ENCODE data around the gene ST6GALNAC3. TPM values are rescaled to one million over a fixed set of nuclear protein-coding genes. Genes with fewer than 3 reads are reported as not detected.

ST6GALNAC3 gene
- polyA plus RNA-seq, 1 donor (not counting 4 experiments of a cell fraction or from before 2014, with no cell fraction given), result 0.08 TPM

GRCh38 chr1:76147917-76148316 is 73.4 kb downstream of the ST6GALNAC3 start:
- dilution Hi-C loops (cut with MboI; ENCODE audit: extremely low pct_ligation_motif_present, low sequenced_read_pairs), result no loop called here
- no peak overlapping the region for H3K4me3 ChIP-seq (ENCODE audit: control insufficient read depth in 2 of 3, extremely low read depth in 1 of 3, insufficient read depth in 2 of 3, low read depth in 1 of 3, low read length in 3 of 3)
- no peaks in the 10 kb centered on the region for H3K36me3 ChIP-seq (ENCODE audit: control insufficient read depth in 2 of 2, extremely low read depth in 1 of 2, insufficient read depth in 2 of 2, low read length in 2 of 2)
- no peak overlapping the region for H3K4me2 ChIP-seq (ENCODE audit: control insufficient read depth, extremely low read depth, insufficient read depth, low read depth, low read length)
- TF ChIP-seq EZH2 (IDR thresholded peaks at IDR 0.05; ENCODE audit: low read length) (no peak), CTCF (optimal IDR thresholded peaks at IDR 0.05 in 1 of 3, IDR thresholded peaks at IDR 0.05 in 1 of 3, conservative IDR thresholded peaks at IDR 0.05 in 1 of 3; ENCODE audit: extremely low read depth in 1 of 3, insufficient read depth in 2 of 3, low read length in 3 of 3) (no peak)
- no peaks in the 10 kb centered on the region for H3K9me3 ChIP-seq (ENCODE audit: control insufficient read depth, low read depth, low read length)
- no peaks in the 10 kb centered on the region for H3K9me1 ChIP-seq (ENCODE audit: control insufficient read depth, extremely low read depth, insufficient read depth, low read length)
- no peak overlapping the region for H3K9ac ChIP-seq (ENCODE audit: control insufficient read depth, extremely low read depth, insufficient read depth, low read length)
- H3K27me3 ChIP-seq (ENCODE audit: control insufficient read depth, extremely low read depth, insufficient read depth, low read length), result no peaks in the 10 kb centered on the region
- H3K79me2 ChIP-seq (ENCODE audit: control insufficient read depth, insufficient read depth, low read length), result no peaks in the 10 kb centered on the region
- H3K27ac ChIP-seq (ENCODE audit: control insufficient read depth, insufficient read depth, low read length), result no peak overlapping the region
- no peak for FAIRE-seq
- H3K4me1 ChIP-seq (ENCODE audit: control insufficient read depth, extremely low read depth, insufficient read depth, low read length), result no peaks in the 10 kb centered on the region
- DNase-seq (ENCODE audit: low read depth, low spot score), result no peak
- no peak overlapping the region for H2AFZ ChIP-seq (ENCODE audit: control insufficient read depth, low read length)
- H4K20me1 ChIP-seq (ENCODE audit: control insufficient read depth, extremely low read depth, insufficient read depth, low read length), result no peaks in the 10 kb centered on the region

DNA sequence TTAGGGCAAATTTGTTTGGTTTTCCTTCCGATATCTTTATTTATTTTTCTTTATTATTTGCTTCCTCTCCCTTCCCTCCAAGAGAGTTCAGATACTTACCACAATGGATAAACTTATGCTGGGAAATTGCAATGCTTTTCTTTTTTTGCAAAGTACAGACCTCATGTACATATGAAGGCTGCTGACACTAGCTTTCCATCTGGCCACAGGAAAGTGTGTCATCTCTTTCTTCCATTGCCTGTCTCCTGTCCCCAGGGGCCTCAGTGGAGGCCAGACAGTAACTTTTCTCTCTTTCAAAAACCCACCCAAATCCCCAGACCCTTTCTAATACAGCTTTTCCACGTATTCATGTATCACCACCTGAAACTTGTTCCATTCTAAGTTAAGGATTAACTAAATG is 73.9 kb downstream of the ST6GALNAC3 start:
- no peak for DNase-seq (ENCODE audit: low read depth, low spot score)
- dilution Hi-C loops (cut with MboI; ENCODE audit: extremely low pct_ligation_motif_present, low sequenced_read_pairs), result no loop called here
- H2AFZ ChIP-seq (ENCODE audit: control insufficient read depth, low read length), result no peak overlapping the region
- no peak overlapping the region for H3K27ac ChIP-seq (ENCODE audit: control insufficient read depth, insufficient read depth, low read length)
- H3K9me3 ChIP-seq (ENCODE audit: control insufficient read depth, low read depth, low read length), result no peaks in the 10 kb centered on the region
- TF ChIP-seq EZH2 (IDR thresholded peaks at IDR 0.05; ENCODE audit: low read length) (no peak), CTCF (optimal IDR thresholded peaks at IDR 0.05 in 1 of 3, IDR thresholded peaks at IDR 0.05 in 1 of 3, conservative IDR thresholded peaks at IDR 0.05 in 1 of 3; ENCODE audit: extremely low read depth in 1 of 3, insufficient read depth in 2 of 3, low read length in 3 of 3) (no peak)
- H3K27me3 ChIP-seq (ENCODE audit: control insufficient read depth, extremely low read depth, insufficient read depth, low read length), result no peaks in the 10 kb centered on the region
- no peaks in the 10 kb centered on the region for H3K9me1 ChIP-seq (ENCODE audit: control insufficient read depth, extremely low read depth, insufficient read depth, low read length)
- no peak overlapping the region for H3K9ac ChIP-seq (ENCODE audit: control insufficient read depth, extremely low read depth, insufficient read depth, low read length)
- no peak overlapping the region for H3K4me2 ChIP-seq (ENCODE audit: control insufficient read depth, extremely low read depth, insufficient read depth, low read depth, low read length)
- H3K36me3 ChIP-seq (ENCODE audit: control insufficient read depth in 2 of 2, extremely low read depth in 1 of 2, insufficient read depth in 2 of 2, low read length in 2 of 2), result no peaks in the 10 kb centered on the region
- no peak overlapping the region for H3K4me3 ChIP-seq (ENCODE audit: control insufficient read depth in 2 of 3, extremely low read depth in 1 of 3, insufficient read depth in 2 of 3, low read depth in 1 of 3, low read length in 3 of 3)
- no peak for FAIRE-seq
- no peaks in the 10 kb centered on the region for H3K4me1 ChIP-seq (ENCODE audit: control insufficient read depth, extremely low read depth, insufficient read depth, low read length)
- H3K79me2 ChIP-seq (ENCODE audit: control insufficient read depth, insufficient read depth, low read length), result no peaks in the 10 kb centered on the region
- no peaks in the 10 kb centered on the region for H4K20me1 ChIP-seq (ENCODE audit: control insufficient read depth, extremely low read depth, insufficient read depth, low read length)

Measured in keratinocyte (primary cell).